CD14-positive monocyte (primary cell): ENCODE measurements around the gene SPEN. TPM values are rescaled to one million over a fixed set of nuclear protein-coding genes. Genes with fewer than 3 reads are reported as not detected.

ENCODE experiments used
- DNase-seq, 3 donors: peaks; one replicate each; pipeline ENCODE4 v3.0.0-alpha.2; 2011 to 2022
- H2AFZ ChIP-seq: 2 replicates; pipeline ENCODE4 v1.6.0; 2012; ENCODE audit warnings: mild to moderate bottlenecking, low read depth, low read length, inconsistent platforms; ENCODE audit not compliant: insufficient read depth, poor library complexity, severe bottlenecking
- H3K27ac ChIP-seq, 2 donors: 1 replicate in 1 of 2; 2 replicates in 1 of 2; pipeline ENCODE4 v1.5.1; 2012 to 2013; ENCODE audit warnings: low read length in 2 of 2, control low read depth in 1 of 2, inconsistent platforms in 1 of 2, low read depth in 1 of 2, mild to moderate bottlenecking in 1 of 2
- H3K27me3 ChIP-seq, 2 donors: one replicate each; pipeline versions ENCODE4 v1.6.0 to v1.6.1; 2011 to 2013; ENCODE audit warnings: low read length in 2 of 2; ENCODE audit not compliant: control insufficient read depth in 2 of 2, insufficient read depth in 2 of 2
- H3K36me3 ChIP-seq, 2 donors: replicated peaks in 1 of 2; 1 replicate in 1 of 2; 2 replicates in 1 of 2; pipeline versions ENCODE4 v1.5.1 to v1.6.1; 2012 to 2013; ENCODE audit warnings: low read length in 2 of 2, control low read depth in 1 of 2, inconsistent platforms in 1 of 2, mild to moderate bottlenecking in 1 of 2; ENCODE audit not compliant: insufficient read depth in 2 of 2, control insufficient read depth in 1 of 2
- H3K4me1 ChIP-seq, 2 donors: 1 replicate in 1 of 2; 2 replicates in 1 of 2; pipeline versions ENCODE4 v1.5.1 to v1.6.1; 2012 to 2013; ENCODE audit warnings: low read length in 2 of 2, control low read depth in 1 of 2, inconsistent platforms in 1 of 2, mild to moderate bottlenecking in 1 of 2, moderate library complexity in 1 of 2; ENCODE audit not compliant: insufficient read depth in 2 of 2, control insufficient read depth in 1 of 2
- H3K4me2 ChIP-seq: replicated peaks from 2 replicates; pipeline ENCODE3; 2012; ENCODE audit warnings: low read length, moderate library complexity, mild to moderate bottlenecking; ENCODE audit not compliant: poor library complexity, severe bottlenecking; ENCODE audit errors: extremely low read depth
- H3K4me3 ChIP-seq, 3 experiments: fragments of 200-600 bp in 1 of 3; sonication (generic) in 1 of 3; replicated peaks in 1 of 3; 1 replicate in 2 of 3; 2 replicates in 1 of 3; pipeline ENCODE4 v1.5.1; 2011 to 2013; ENCODE audit warnings: low read length in 3 of 3, mild to moderate bottlenecking in 3 of 3, control low read depth in 2 of 3, low read depth in 2 of 3, inconsistent platforms in 1 of 3, moderate library complexity in 1 of 3
- H3K79me2 ChIP-seq: 2 replicates; pipeline ENCODE4 v1.6.0; 2012; ENCODE audit warnings: mild to moderate bottlenecking, control low read depth, inconsistent platforms, low read length, moderate library complexity; ENCODE audit not compliant: insufficient read depth
- H3K9ac ChIP-seq: 2 replicates; pipeline ENCODE4 v1.6.0; 2017; ENCODE audit warnings: low read length, mild to moderate bottlenecking; ENCODE audit not compliant: insufficient read depth, poor library complexity, severe bottlenecking
- H3K9me3 ChIP-seq, 2 donors: replicated peaks in 1 of 2; 1 replicate in 1 of 2; 2 replicates in 1 of 2; pipeline versions ENCODE4 v1.5.1 to v1.6.1; 2012 to 2013; ENCODE audit warnings: low read length in 2 of 2, control low read depth in 1 of 2; ENCODE audit not compliant: control insufficient read depth in 1 of 2, insufficient read depth in 1 of 2
- H4K20me1 ChIP-seq: 2 replicates; pipeline ENCODE4 v1.6.0; 2012; ENCODE audit warnings: mild to moderate bottlenecking, low read length, control low read depth, moderate library complexity; ENCODE audit not compliant: insufficient read depth
- H3K27ac Mint-ChIP-seq, 7 donors: one replicate each; pipeline ENCODE4 v1.8.0; 2020; ENCODE audit warnings: mild to moderate bottlenecking in 7 of 7, mixed read lengths in 7 of 7, moderate library complexity in 6 of 7, inconsistent platforms in 2 of 7
- H3K27me3 Mint-ChIP-seq, 3 donors: one replicate each; pipeline ENCODE4 v1.8.0; 2021 to 2022; ENCODE audit warnings: low read depth in 3 of 3, mild to moderate bottlenecking in 3 of 3, mixed read lengths in 3 of 3, moderate library complexity in 3 of 3, inconsistent platforms in 1 of 3
- H3K36me3 Mint-ChIP-seq, 2 donors: one replicate each; pipeline ENCODE4 v1.8.0; 2020; ENCODE audit warnings: mixed read lengths in 2 of 2, inconsistent platforms in 1 of 2, mild to moderate bottlenecking in 1 of 2
- H3K4me1 Mint-ChIP-seq: one replicate; pipeline ENCODE4 v1.8.0; 2020; ENCODE audit warnings: mild to moderate bottlenecking, mixed read lengths
- H3K4me3 Mint-ChIP-seq, 2 donors: one replicate each; pipeline ENCODE4 v1.8.0; 2020; ENCODE audit warnings: mild to moderate bottlenecking in 2 of 2, mixed read lengths in 2 of 2, moderate library complexity in 1 of 2
- H3K9me3 Mint-ChIP-seq, 7 donors: one replicate each; pipeline ENCODE4 v1.8.0; 2020 to 2022; ENCODE audit warnings: mixed read lengths in 7 of 7, mild to moderate bottlenecking in 6 of 7, moderate library complexity in 6 of 7, inconsistent platforms in 2 of 7
- CTCF ChIP-seq: fragments of 200-600 bp; IDR thresholded peaks from one replicate; pipeline ENCODE4 v1.8.0; 2022; ENCODE audit warnings: antibody characterized with exemption, mild to moderate bottlenecking
- WGBS: methylation state at CpG from one replicate; pipeline ENCODE4 v1.1.5; 2013; ENCODE audit warnings: missing lambda C conversion rate; ENCODE audit not compliant: insufficient coverage; 5-methylcytosine and 5-hydroxymethylcytosine counted together
- intact Hi-C, 2 donors: fragments of 100-400 bp; cut with micrococcal nuclease; formaldehyde crosslinking; loops; one replicate each; pipeline versions ENCODE4 v1.15.0 to v1.15.1; 2023
- polyA plus RNA-seq, 3 donors: library from polyadenylated mRNA; depleted of rRNA in 1 of 3; unstranded in 2 of 3; stranded (reverse) in 1 of 3; fragments of 300-500 nt in 2 of 3; fragments of >200 nt in 1 of 3; fragmentation: Illumina TruSeq in 2 of 3; gene quantifications; 1 replicate in 2 of 3; 2 replicates in 1 of 3; pipeline ENCODE4 v1.2.3, GENCODE V29; 2012 to 2021

Gene SPEN
- polyA plus RNA-seq, 3 donors: 3.1 to 30.9 (median 6.1) TPM

GRCh38 chr1:15915991-15916390, 68.5 kb downstream of the SPEN start:
- no peak overlapping the region for H3K9ac ChIP-seq
- H3K4me1 ChIP-seq: no peaks in the 10 kb centered on the region
- no peaks in the 10 kb centered on the region for H3K27me3 Mint-ChIP-seq
- peaks cover 86 to 100% of the 10 kb centered on the region in 2 donors for H3K36me3 ChIP-seq
- H3K4me3 ChIP-seq: no peak overlapping the region
- H3K79me2 ChIP-seq: peaks cover 58% of the 10 kb centered on the region
- peak overlapping the region in 4 of 7 donors; percentile 26 to 68 (median 51) for H3K27ac Mint-ChIP-seq
- no peak for TF ChIP-seq CTCF
- H2AFZ ChIP-seq: no peak overlapping the region
- WGBS: no CpG with 5 or more reads among the region's 4 CpGs
- no peaks in the 10 kb centered on the region for H3K9me3 Mint-ChIP-seq
- peaks cover 7% of the 10 kb centered on the region for H3K4me1 Mint-ChIP-seq
- peaks cover 76% of the 10 kb centered on the region for H4K20me1 ChIP-seq
- H3K9me3 ChIP-seq: no peaks in the 10 kb centered on the region
- H3K4me3 Mint-ChIP-seq: no peak overlapping the region
- intact Hi-C loops: no loop called here
- no peak for DNase-seq
- H3K4me2 ChIP-seq: no peak overlapping the region
- H3K36me3 Mint-ChIP-seq: peaks cover 68 to 92% of the 10 kb centered on the region in 2 donors
- peak overlapping the region in 1 of 2 donors; percentile 54 for H3K27ac ChIP-seq
- H3K27me3 ChIP-seq: no peaks in the 10 kb centered on the region

GRCh38 chr1:15916417-15916816, 68.9 kb downstream of the SPEN start:
- Histone ChIP-seq H3K27me3 (no peaks in the 10 kb centered on the region), H4K20me1 (peaks cover 72% of the 10 kb centered on the region), H3K9ac (no peak overlapping the region), H3K27ac (peak overlapping the region in 1 of 2 donors; percentile 54), H3K9me3 (no peaks in the 10 kb centered on the region), H2AFZ (no peak overlapping the region), H3K4me1 (no peaks in the 10 kb centered on the region), H3K4me2 (no peak overlapping the region), H3K4me3 (no peak overlapping the region), H3K36me3 (peaks cover 86 to 100% of the 10 kb centered on the region in 2 donors), H3K79me2 (peaks cover 54% of the 10 kb centered on the region)
- WGBS: no CpG with 5 or more reads among the region's 4 CpGs
- DNase-seq: no peak
- H3K27ac Mint-ChIP-seq: peak overlapping the region in 5 of 7 donors; percentile 11 to 75 (median 21)
- TF ChIP-seq CTCF: no peak
- H3K4me1 Mint-ChIP-seq: peaks cover 7% of the 10 kb centered on the region
- H3K36me3 Mint-ChIP-seq: peaks cover 67 to 92% of the 10 kb centered on the region in 2 donors
- H3K9me3 Mint-ChIP-seq: no peaks in the 10 kb centered on the region
- intact Hi-C loops: no loop called here
- H3K27me3 Mint-ChIP-seq: no peaks in the 10 kb centered on the region
- no peak overlapping the region for H3K4me3 Mint-ChIP-seq
